ENCODE measurements around the gene CYTH4. TPM values are rescaled to one million over a fixed set of nuclear protein-coding genes. Genes with fewer than 3 reads are reported as not detected.

CYTH4 gene
- polyA plus RNA-seq, 1 donor (not counting 4 experiments of a cell fraction or from before 2014, with no cell fraction given): 0.05 TPM

DNA sequence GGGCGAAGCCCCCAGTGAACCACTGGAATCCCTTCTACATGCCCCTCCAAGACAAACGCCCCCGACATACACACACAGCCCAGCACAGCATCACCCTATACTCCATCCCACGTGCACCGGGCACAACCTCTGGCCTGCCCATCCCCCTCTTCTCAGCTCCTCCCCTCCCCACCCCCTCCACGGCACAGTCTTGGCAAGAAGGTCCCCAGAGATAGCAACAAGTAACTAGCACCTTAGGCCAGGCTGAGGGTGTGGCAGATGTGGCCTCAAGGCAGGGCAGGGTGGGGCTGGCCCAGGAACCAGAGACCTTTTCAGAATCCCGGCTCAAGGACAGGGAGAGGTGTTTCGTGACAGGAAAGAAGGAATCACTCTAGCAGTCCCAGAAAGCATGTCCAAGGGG is 54.3 kb downstream of the CYTH4 start:
- Histone ChIP-seq H2AFZ (ENCODE audit: control insufficient read depth, low read length) (no peak overlapping the region), H3K9me1 (ENCODE audit: control insufficient read depth, extremely low read depth, insufficient read depth, low read length) (no peaks in the 10 kb centered on the region), H3K27me3 (ENCODE audit: control insufficient read depth, extremely low read depth, insufficient read depth, low read length) (peaks cover 42% of the 10 kb centered on the region), H3K4me2 (ENCODE audit: control insufficient read depth, extremely low read depth, insufficient read depth, low read depth, low read length) (no peak overlapping the region), H3K27ac (ENCODE audit: control insufficient read depth, insufficient read depth, low read length) (no peak overlapping the region), H4K20me1 (ENCODE audit: control insufficient read depth, extremely low read depth, insufficient read depth, low read length) (no peaks in the 10 kb centered on the region), H3K9ac (ENCODE audit: control insufficient read depth, extremely low read depth, insufficient read depth, low read length) (no peak overlapping the region), H3K79me2 (ENCODE audit: control insufficient read depth, insufficient read depth, low read length) (no peaks in the 10 kb centered on the region), H3K4me3 (ENCODE audit: control insufficient read depth in 2 of 3, extremely low read depth in 1 of 3, insufficient read depth in 2 of 3, low read depth in 1 of 3, low read length in 3 of 3) (no peak overlapping the region), H3K36me3 (ENCODE audit: control insufficient read depth in 2 of 2, extremely low read depth in 1 of 2, insufficient read depth in 2 of 2, low read length in 2 of 2) (no peaks in the 10 kb centered on the region), H3K9me3 (ENCODE audit: control insufficient read depth, low read depth, low read length) (no peaks in the 10 kb centered on the region), H3K4me1 (ENCODE audit: control insufficient read depth, extremely low read depth, insufficient read depth, low read length) (peaks cover 12% of the 10 kb centered on the region)
- FAIRE-seq (no peak), DNase-seq (ENCODE audit: low read depth, low spot score) (no peak)
- no peak for TF ChIP-seq EZH2 (IDR thresholded peaks at IDR 0.05; ENCODE audit: low read length)
- TF ChIP-seq, protein P1, sequence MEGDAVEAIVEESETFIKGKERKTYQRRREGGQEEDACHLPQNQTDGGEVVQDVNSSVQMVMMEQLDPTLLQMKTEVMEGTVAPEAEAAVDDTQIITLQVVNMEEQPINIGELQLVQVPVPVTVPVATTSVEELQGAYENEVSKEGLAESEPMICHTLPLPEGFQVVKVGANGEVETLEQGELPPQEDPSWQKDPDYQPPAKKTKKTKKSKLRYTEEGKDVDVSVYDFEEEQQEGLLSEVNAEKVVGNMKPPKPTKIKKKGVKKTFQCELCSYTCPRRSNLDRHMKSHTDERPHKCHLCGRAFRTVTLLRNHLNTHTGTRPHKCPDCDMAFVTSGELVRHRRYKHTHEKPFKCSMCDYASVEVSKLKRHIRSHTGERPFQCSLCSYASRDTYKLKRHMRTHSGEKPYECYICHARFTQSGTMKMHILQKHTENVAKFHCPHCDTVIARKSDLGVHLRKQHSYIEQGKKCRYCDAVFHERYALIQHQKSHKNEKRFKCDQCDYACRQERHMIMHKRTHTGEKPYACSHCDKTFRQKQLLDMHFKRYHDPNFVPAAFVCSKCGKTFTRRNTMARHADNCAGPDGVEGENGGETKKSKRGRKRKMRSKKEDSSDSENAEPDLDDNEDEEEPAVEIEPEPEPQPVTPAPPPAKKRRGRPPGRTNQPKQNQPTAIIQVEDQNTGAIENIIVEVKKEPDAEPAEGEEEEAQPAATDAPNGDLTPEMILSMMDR (optimal IDR thresholded peaks at IDR 0.05 in 1 of 3, IDR thresholded peaks at IDR 0.05 in 1 of 3, conservative IDR thresholded peaks at IDR 0.05 in 1 of 3; ENCODE audit: extremely low read depth in 1 of 3, insufficient read depth in 2 of 3, low read length in 3 of 3): no peak
- dilution Hi-C loops (cut with MboI; ENCODE audit: extremely low pct_ligation_motif_present, low sequenced_read_pairs): no loop called here

- Histone ChIP-seq H3K36me3 (ENCODE audit: control insufficient read depth in 2 of 2, extremely low read depth in 1 of 2, insufficient read depth in 2 of 2, low read length in 2 of 2) (no peaks in the 10 kb centered on the region), H2AFZ (ENCODE audit: control insufficient read depth, low read length) (no peak overlapping the region), H3K4me3 (ENCODE audit: control insufficient read depth in 2 of 3, extremely low read depth in 1 of 3, insufficient read depth in 2 of 3, low read depth in 1 of 3, low read length in 3 of 3) (no peak overlapping the region), H3K4me1 (ENCODE audit: control insufficient read depth, extremely low read depth, insufficient read depth, low read length) (peaks cover 11% of the 10 kb centered on the region), H4K20me1 (ENCODE audit: control insufficient read depth, extremely low read depth, insufficient read depth, low read length) (no peaks in the 10 kb centered on the region), H3K9me3 (ENCODE audit: control insufficient read depth, low read depth, low read length) (no peaks in the 10 kb centered on the region), H3K9me1 (ENCODE audit: control insufficient read depth, extremely low read depth, insufficient read depth, low read length) (no peaks in the 10 kb centered on the region), H3K27me3 (ENCODE audit: control insufficient read depth, extremely low read depth, insufficient read depth, low read length) (peaks cover 49% of the 10 kb centered on the region), H3K4me2 (ENCODE audit: control insufficient read depth, extremely low read depth, insufficient read depth, low read depth, low read length) (no peak overlapping the region), H3K27ac (ENCODE audit: control insufficient read depth, insufficient read depth, low read length) (no peak overlapping the region), H3K79me2 (ENCODE audit: control insufficient read depth, insufficient read depth, low read length) (no peaks in the 10 kb centered on the region), H3K9ac (ENCODE audit: control insufficient read depth, extremely low read depth, insufficient read depth, low read length) (no peak overlapping the region)
- TF ChIP-seq, protein P1 (optimal IDR thresholded peaks at IDR 0.05 in 1 of 3, IDR thresholded peaks at IDR 0.05 in 1 of 3, conservative IDR thresholded peaks at IDR 0.05 in 1 of 3; ENCODE audit: extremely low read depth in 1 of 3, insufficient read depth in 2 of 3, low read length in 3 of 3): no peak
- no peak for TF ChIP-seq EZH2 (IDR thresholded peaks at IDR 0.05; ENCODE audit: low read length)
- FAIRE-seq (no peak), DNase-seq (ENCODE audit: low read depth, low spot score) (no peak)
- dilution Hi-C loops (cut with MboI; ENCODE audit: extremely low pct_ligation_motif_present, low sequenced_read_pairs): no loop called here
These were observed 55.1 kb downstream of the CYTH4 start for GRCh38 chr22:37337204-37337943.
